ENCODE measurements around the gene CFAP74. TPM values are rescaled to one million over a fixed set of nuclear protein-coding genes. Genes with fewer than 3 reads are reported as not detected.

The CFAP74 gene
- polyA plus RNA-seq (2011; rRNA removed) (0.04 and 0.13 TPM in 2 replicates), polyA plus RNA-seq (2017; fragmentation: RNase III; extraction: RNeasy Plus Mini Kit Qiagen cat#74134 plus additional on column Dnase treatment) (0.03 to 0.05 TPM in 2 of 3 replicates, not detected in the other), polyA minus RNA-seq (2011; rRNA and poly(A)+ RNA removed) (not detected in 2 replicates)
- 0.08 TPM in 1 of 2 replicates, not detected in the other for polyA plus RNA-seq (2012; cell fraction: cytosol; rRNA removed)
- polyA plus RNA-seq (2012; cell fraction: nucleus; rRNA removed): 0.10 and 0.16 TPM in 2 replicates

GRCh38 chr1:2003541-2004131 is at the start of gene CFAP74:
CFAP74 (minus strand) TSS chr1:2003786; CDS start chr1:1990956, 12,830 bp downstream.
- Histone ChIP-seq H3K4me1 (no peaks in the 10 kb centered on the region), H3K9me3 (no peaks in the 10 kb centered on the region), H3K27ac (no peak within 1 kb of the TSS), H3K4me2 (no peak within 1 kb of the TSS), H3K4me3 (no peak within 1 kb of the TSS)
- ATAC-seq (no peak), FAIRE-seq (no peak), DNase-seq (ENCODE audit: low read depth in 1 of 2, low spot score in 1 of 2) (no peak)
- WGBS (ENCODE audit: missing lambda C conversion rate): 65% methylated on average over 9 of the region's 49 CpGs
- POLR2A ChIA-PET: no interaction called here
- TF ChIP-seq CTCF (IDR thresholded peaks at IDR 0.05) (no peak), CBX2 (IDR thresholded peaks at IDR 0.05; ENCODE audit: borderline replicate concordance, low read depth) (no peak), POLR2AphosphoS2 (conservative IDR thresholded peaks at IDR 0.05; ENCODE audit: low read length) (no peak), CBX8 (IDR thresholded peaks at IDR 0.05) (no peak), JUN (IDR thresholded peaks at IDR 0.05) (no peak), EHMT2 (IDR thresholded peaks at IDR 0.05; ENCODE audit: low read depth) (no peak), HOXA7 (CRISPR knock-in tag; IDR thresholded peaks at IDR 0.05) (no peak), REST (IDR thresholded peaks at IDR 0.05) (no peak), MAZ (IDR thresholded peaks at IDR 0.05; ENCODE audit: borderline replicate concordance, low read depth, low read length) (no peak), ZSCAN20 (CRISPR knock-in tag; IDR thresholded peaks at IDR 0.05) (no peak), RNF2 (IDR thresholded peaks at IDR 0.05; ENCODE audit: borderline replicate concordance, low read depth) (no peak), BCL3 (IDR thresholded peaks at IDR 0.05) (no peak), HMGXB4 (CRISPR knock-in tag; IDR thresholded peaks at IDR 0.05; ENCODE audit: borderline replicate concordance) (no peak), RARB (CRISPR knock-in tag; IDR thresholded peaks at IDR 0.05) (no peak), FOSL2 (IDR thresholded peaks at IDR 0.05) (no peak), FOSL2 (CRISPR knock-in tag; IDR thresholded peaks at IDR 0.05) (no peak), ZNF302 (CRISPR knock-in tag; IDR thresholded peaks at IDR 0.05) (no peak), PHF8 (IDR thresholded peaks at IDR 0.05; ENCODE audit: borderline replicate concordance, low read depth) (no peak), ZC3H11A (IDR thresholded peaks at IDR 0.05) (no peak)
- CTCF ChIA-PET: interaction anchor here (1.0 to 1.2 kb wide), 2 partner anchors 11 to 41 kb away, joined by 3 to 4 read pairs; no protein-coding TSS in a partner anchor
